ENCODE measurements around the gene MEIS2.

Gene MEIS2

DNA sequence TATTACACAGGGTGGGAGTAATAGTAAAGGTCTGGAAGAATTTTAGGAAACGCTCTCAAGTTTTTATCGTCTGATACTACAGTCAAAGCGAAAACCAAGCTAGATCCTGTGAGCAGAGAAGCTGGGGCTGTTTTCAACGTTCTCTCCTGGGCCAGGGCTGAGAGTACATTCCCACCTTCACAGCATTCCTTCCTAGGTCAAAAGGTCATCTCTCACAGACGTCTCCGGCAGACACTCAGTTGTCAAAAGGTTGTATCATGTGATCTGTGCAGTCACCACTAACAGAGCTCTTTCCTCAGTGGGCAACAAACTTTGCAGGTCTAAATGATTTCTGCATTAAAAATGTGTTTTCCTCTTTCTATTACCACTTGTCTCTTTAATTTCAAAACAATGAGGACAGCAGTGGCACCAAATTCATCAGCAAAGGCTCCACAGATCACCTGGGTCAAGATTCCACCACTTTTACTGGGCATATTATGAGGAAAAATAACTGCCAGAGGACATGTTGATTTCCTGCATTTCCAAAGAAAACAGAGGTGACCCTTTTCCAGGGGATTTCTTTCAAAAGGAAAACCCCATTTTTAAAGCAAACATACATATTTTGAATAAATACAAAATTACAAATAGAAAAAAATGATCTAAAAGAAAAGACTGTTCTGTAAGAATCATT lies 41.9 kb downstream of the MEIS2 start (continued):
- TF ChIP-seq, protein P1, sequence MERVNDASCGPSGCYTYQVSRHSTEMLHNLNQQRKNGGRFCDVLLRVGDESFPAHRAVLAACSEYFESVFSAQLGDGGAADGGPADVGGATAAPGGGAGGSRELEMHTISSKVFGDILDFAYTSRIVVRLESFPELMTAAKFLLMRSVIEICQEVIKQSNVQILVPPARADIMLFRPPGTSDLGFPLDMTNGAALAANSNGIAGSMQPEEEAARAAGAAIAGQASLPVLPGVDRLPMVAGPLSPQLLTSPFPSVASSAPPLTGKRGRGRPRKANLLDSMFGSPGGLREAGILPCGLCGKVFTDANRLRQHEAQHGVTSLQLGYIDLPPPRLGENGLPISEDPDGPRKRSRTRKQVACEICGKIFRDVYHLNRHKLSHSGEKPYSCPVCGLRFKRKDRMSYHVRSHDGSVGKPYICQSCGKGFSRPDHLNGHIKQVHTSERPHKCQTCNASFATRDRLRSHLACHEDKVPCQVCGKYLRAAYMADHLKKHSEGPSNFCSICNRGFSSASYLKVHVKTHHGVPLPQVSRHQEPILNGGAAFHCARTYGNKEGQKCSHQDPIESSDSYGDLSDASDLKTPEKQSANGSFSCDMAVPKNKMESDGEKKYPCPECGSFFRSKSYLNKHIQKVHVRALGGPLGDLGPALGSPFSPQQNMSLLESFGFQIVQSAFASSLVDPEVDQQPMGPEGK (tag by site-specific recombination; IDR thresholded peaks at IDR 0.05) = no peak
- TF ChIP-seq ZNF747 (tag by site-specific recombination; IDR thresholded peaks at IDR 0.05) (no peak), OVOL3 (tag by site-specific recombination; IDR thresholded peaks at IDR 0.05) (no peak), ZNF610 (tag by site-specific recombination; IDR thresholded peaks at IDR 0.05; ENCODE audit: borderline replicate concordance) (no peak), ZEB2 (tag by site-specific recombination; IDR thresholded peaks at IDR 0.05) (no peak), ZSCAN23 (tag by site-specific recombination; IDR thresholded peaks at IDR 0.05) (no peak), ZNF140 (tag by site-specific recombination; IDR thresholded peaks at IDR 0.05) (no peak), TSHZ1 (tag by site-specific recombination; IDR thresholded peaks at IDR 0.05; ENCODE audit: borderline replicate concordance) (no peak), ZNF544 (tag by site-specific recombination; IDR thresholded peaks at IDR 0.05) (no peak), WT1 (tag by site-specific recombination; IDR thresholded peaks at IDR 0.05) (no peak), ZNF155 (tag by site-specific recombination; IDR thresholded peaks at IDR 0.05) (no peak), CTCF (tag by site-specific recombination; IDR thresholded peaks at IDR 0.05) (no peak)

DNA sequence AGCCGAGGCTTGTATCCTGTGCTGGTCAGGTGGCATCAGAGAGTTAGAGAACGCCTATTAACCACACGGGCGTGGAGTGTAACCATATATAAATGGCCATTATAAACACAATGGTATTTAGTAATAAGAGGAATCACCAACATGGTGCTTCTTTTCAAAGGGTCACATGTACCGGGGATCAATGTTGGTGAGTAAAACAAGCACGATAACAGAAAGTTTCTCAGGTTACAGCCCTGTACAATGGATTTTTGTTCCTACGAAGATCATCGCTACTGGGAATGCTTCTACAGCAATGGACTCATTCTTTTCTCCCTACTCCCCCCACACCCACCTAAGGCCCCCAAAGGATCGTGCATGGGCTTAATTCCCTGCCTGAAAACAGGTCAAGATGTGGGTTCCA lies 42.5 kb downstream of the MEIS2 start:
- no peaks in the 10 kb centered on the region for H3K36me3 ChIP-seq (ENCODE audit: control insufficient read depth in 2 of 2, insufficient read depth in 1 of 2, low read length in 2 of 2)
- H3K9me3 ChIP-seq (ENCODE audit: control insufficient read depth, insufficient read depth, low read depth, low read length) = no peaks in the 10 kb centered on the region
- H3K4me3 ChIP-seq (ENCODE audit: low read depth, low read length) = no peak overlapping the region
- ChIA-PET POLR2A (no interaction called here), CTCF (no interaction called here)
- peaks cover 3% of the 10 kb centered on the region; the same call in 1 of the 2 replicates for H3K4me1 ChIP-seq (ENCODE audit: control insufficient read depth, insufficient read depth, low read length)
- no peak overlapping the region for H3K27ac ChIP-seq (ENCODE audit: extremely low read depth, low read depth, low read length)
- TF ChIP-seq AEBP2 (tag by site-specific recombination; IDR thresholded peaks at IDR 0.05; ENCODE audit: borderline replicate concordance) = no peak
- TF ChIP-seq ZNF610 (tag by site-specific recombination; IDR thresholded peaks at IDR 0.05; ENCODE audit: borderline replicate concordance) = no peak
- TF ChIP-seq FEZF1 (tag by site-specific recombination; IDR thresholded peaks at IDR 0.05) = no peak
- TF ChIP-seq ZNF571 (tag by site-specific recombination; IDR thresholded peaks at IDR 0.05) = no peak
- TF ChIP-seq, protein P2, sequence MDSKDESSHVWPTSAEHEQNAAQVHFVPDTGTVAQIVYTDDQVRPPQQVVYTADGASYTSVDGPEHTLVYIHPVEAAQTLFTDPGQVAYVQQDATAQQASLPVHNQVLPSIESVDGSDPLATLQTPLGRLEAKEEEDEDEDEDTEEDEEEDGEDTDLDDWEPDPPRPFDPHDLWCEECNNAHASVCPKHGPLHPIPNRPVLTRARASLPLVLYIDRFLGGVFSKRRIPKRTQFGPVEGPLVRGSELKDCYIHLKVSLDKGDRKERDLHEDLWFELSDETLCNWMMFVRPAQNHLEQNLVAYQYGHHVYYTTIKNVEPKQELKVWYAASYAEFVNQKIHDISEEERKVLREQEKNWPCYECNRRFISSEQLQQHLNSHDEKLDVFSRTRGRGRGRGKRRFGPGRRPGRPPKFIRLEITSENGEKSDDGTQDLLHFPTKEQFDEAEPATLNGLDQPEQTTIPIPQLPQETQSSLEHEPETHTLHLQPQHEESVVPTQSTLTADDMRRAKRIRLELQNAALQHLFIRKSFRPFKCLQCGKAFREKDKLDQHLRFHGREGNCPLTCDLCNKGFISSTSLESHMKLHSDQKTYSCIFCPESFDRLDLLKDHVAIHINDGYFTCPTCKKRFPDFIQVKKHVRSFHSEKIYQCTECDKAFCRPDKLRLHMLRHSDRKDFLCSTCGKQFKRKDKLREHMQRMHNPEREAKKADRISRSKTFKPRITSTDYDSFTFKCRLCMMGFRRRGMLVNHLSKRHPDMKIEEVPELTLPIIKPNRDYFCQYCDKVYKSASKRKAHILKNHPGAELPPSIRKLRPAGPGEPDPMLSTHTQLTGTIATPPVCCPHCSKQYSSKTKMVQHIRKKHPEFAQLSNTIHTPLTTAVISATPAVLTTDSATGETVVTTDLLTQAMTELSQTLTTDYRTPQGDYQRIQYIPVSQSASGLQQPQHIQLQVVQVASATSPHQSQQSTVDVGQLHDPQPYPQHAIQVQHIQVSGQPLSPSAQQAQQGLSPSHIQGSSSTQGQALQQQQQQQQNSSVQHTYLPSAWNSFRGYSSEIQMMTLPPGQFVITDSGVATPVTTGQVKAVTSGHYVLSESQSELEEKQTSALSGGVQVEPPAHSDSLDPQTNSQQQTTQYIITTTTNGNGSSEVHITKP (tag by site-specific recombination; IDR thresholded peaks at IDR 0.05) = no peak
- TF ChIP-seq ZNF26 (tag by site-specific recombination; IDR thresholded peaks at IDR 0.05) = no peak
- no peak for TF ChIP-seq ZNF18 (tag by site-specific recombination; IDR thresholded peaks at IDR 0.05)
- TF ChIP-seq ZNF776 (tag by site-specific recombination; IDR thresholded peaks at IDR 0.05; ENCODE audit: borderline replicate concordance) = no peak
- no peak for TF ChIP-seq ZNF140 (tag by site-specific recombination; IDR thresholded peaks at IDR 0.05)

Data from HEK293 (cell line).